Neural progenitor cell (in vitro differentiated cells): ENCODE measurements around the gene CAPN14. TPM values are rescaled to one million over a fixed set of nuclear protein-coding genes. Genes with fewer than 3 reads are reported as not detected.

Experiments
- DNase-seq: peaks from one replicate; pipeline ENCODE4 v3.0.0-alpha.2; 2016; ENCODE audit warnings: low spot score
- H2AFZ ChIP-seq: fragments of 200-600 bp; sonication (generic); replicated peaks from 2 replicates; pipeline ENCODE4 v1.6.1; 2016; ENCODE audit warnings: antibody characterized with exemption
- H3F3A ChIP-seq: fragments of 200-600 bp; sonication (generic); 2 replicates; pipeline ENCODE4 v1.6.1; 2016; ENCODE audit warnings: antibody characterized with exemption, low read depth
- H3K27ac ChIP-seq: fragments of 200-600 bp; sonication (generic); 2 replicates; pipeline ENCODE4 v1.5.1; 2016; ENCODE audit warnings: mild to moderate bottlenecking
- H3K27me3 ChIP-seq: fragments of 200-600 bp; sonication (generic); 2 replicates; pipeline ENCODE4 v1.6.1; 2016; ENCODE audit warnings: mild to moderate bottlenecking, moderate library complexity
- H3K36me3 ChIP-seq: fragments of 200-600 bp; sonication (generic); 2 replicates; pipeline ENCODE4 v1.5.1; 2016
- H3K4me1 ChIP-seq: fragments of 200-600 bp; sonication (generic); 2 replicates; pipeline ENCODE4 v1.6.1; 2016; ENCODE audit warnings: mixed run types
- H3K4me2 ChIP-seq: fragments of 200-600 bp; sonication (generic); 2 replicates; pipeline ENCODE4 v1.6.1; 2016
- H3K4me3 ChIP-seq: fragments of 200-600 bp; sonication (generic); 2 replicates; pipeline ENCODE4 v1.5.1; 2016
- H3K79me2 ChIP-seq: fragments of 200-600 bp; sonication (generic); 2 replicates; pipeline ENCODE4 v1.6.1; 2016; ENCODE audit warnings: low read depth
- H3K9ac ChIP-seq: fragments of 200-600 bp; sonication (generic); 2 replicates; pipeline ENCODE4 v1.6.1; 2016
- H3K9me3 ChIP-seq: fragments of 200-600 bp; sonication (generic); 2 replicates; pipeline ENCODE4 v1.5.1; 2016; ENCODE audit warnings: low read depth
- H4K20me1 ChIP-seq: fragments of 200-600 bp; sonication (generic); 2 replicates; pipeline ENCODE4 v1.6.1; 2016; ENCODE audit warnings: low read depth
- H3K27ac Mint-ChIP-seq: 3 replicates; pipeline ENCODE4 v1.8.0; 2021; ENCODE audit warnings: mixed read lengths
- H3K27me3 Mint-ChIP-seq: 2 replicates; pipeline ENCODE4 v1.8.0; 2022; ENCODE audit warnings: low read depth, mild to moderate bottlenecking, inconsistent platforms, moderate library complexity, mixed read lengths; ENCODE audit not compliant: insufficient read depth
- H3K36me3 Mint-ChIP-seq: 3 replicates; pipeline ENCODE4 v1.8.0; 2021; ENCODE audit warnings: mixed read lengths
- H3K4me1 Mint-ChIP-seq: 3 replicates; pipeline ENCODE4 v1.8.0; 2021; ENCODE audit warnings: mixed read lengths
- H3K4me3 Mint-ChIP-seq: 3 replicates; pipeline ENCODE4 v1.8.0; 2021; ENCODE audit warnings: mild to moderate bottlenecking, moderate library complexity, mixed read lengths
- H3K9me3 Mint-ChIP-seq: 3 replicates; pipeline ENCODE4 v1.8.0; 2020; ENCODE audit warnings: mixed read lengths
- CTCF ChIP-seq: fragments of 200-600 bp; sonication (generic); IDR thresholded peaks from 2 replicates; pipeline ENCODE4 v1.5.1; 2017; ENCODE audit warnings: antibody characterized with exemption, mild to moderate bottlenecking
- EZH2 ChIP-seq: fragments of 200-600 bp; sonication (generic); IDR thresholded peaks from 2 replicates; pipeline ENCODE4 v1.6.1; 2017; ENCODE audit warnings: antibody characterized with exemption, mild to moderate bottlenecking, moderate library complexity
- EZH2phosphoT487 ChIP-seq: fragments of 200-600 bp; sonication (generic); IDR thresholded peaks from 2 replicates; pipeline ENCODE4 v1.6.1; 2017; ENCODE audit warnings: antibody characterized with exemption
- total RNA-seq: library from RNA; depleted of rRNA; stranded (reverse); fragments of >200 nt; gene quantifications from 2 replicates; pipeline ENCODE4 v1.2.3, GENCODE V29; 2015; ENCODE audit warnings: low replicate concordance

Gene CAPN14
- 0.04 and 0.19 TPM in 2 replicates for total RNA-seq

GRCh38 chr2:31217465-31218200 lies at the start of gene CAPN14:
Gene CAPN14 (minus strand): TSS chr2:31217515. CDS start chr2:31205447, 12,068 bp downstream.
- Histone ChIP-seq H3K79me2 (no peaks in the 10 kb centered on the region), H3K4me1 (no peaks in the 10 kb centered on the region), H3K27me3 (no peaks in the 10 kb centered on the region), H2AFZ (no peak within 1 kb of the TSS), H3K9me3 (no peaks in the 10 kb centered on the region), H3K4me2 (no peak within 1 kb of the TSS), H3K4me3 (no peak within 1 kb of the TSS), H3F3A (no peaks in the 10 kb centered on the region), H4K20me1 (no peaks in the 10 kb centered on the region), H3K27ac (no peak within 1 kb of the TSS), H3K36me3 (no peaks in the 10 kb centered on the region), H3K9ac (no peak within 1 kb of the TSS)
- H3K27ac Mint-ChIP-seq, result no peak within 1 kb of the TSS
- peaks cover 3% of the 10 kb centered on the region for H3K27me3 Mint-ChIP-seq
- H3K4me1 Mint-ChIP-seq, result peaks cover 5% of the 10 kb centered on the region
- TF ChIP-seq CTCF, result no peak
- no peak for TF ChIP-seq EZH2
- TF ChIP-seq EZH2phosphoT487, result no peak
- no peak within 1 kb of the TSS for H3K4me3 Mint-ChIP-seq
- no peak for DNase-seq
- H3K9me3 Mint-ChIP-seq, result no peaks in the 10 kb centered on the region
- peaks cover 1% of the 10 kb centered on the region for H3K36me3 Mint-ChIP-seq

- no peak overlapping the region for H3K27ac Mint-ChIP-seq
- no peak for TF ChIP-seq CTCF
- TF ChIP-seq EZH2phosphoT487, result no peak
- TF ChIP-seq EZH2, result no peak
These were observed 49.5 kb upstream of the CAPN14 start for GRCh38 chr2:31266804-31267203.

GRCh38 chr2:31265234-31265633 lies 47.9 kb upstream of the CAPN14 start:
- Mint-ChIP-seq H3K4me1 (no peaks in the 10 kb centered on the region), H3K4me3 (no peak overlapping the region), H3K27me3 (no peaks in the 10 kb centered on the region), H3K36me3 (peaks cover 11% of the 10 kb centered on the region), H3K27ac (no peak overlapping the region), H3K9me3 (no peaks in the 10 kb centered on the region)
- H3K27ac ChIP-seq, result no peak overlapping the region
- H2AFZ ChIP-seq, result no peak overlapping the region
- H3K27me3 ChIP-seq, result no peaks in the 10 kb centered on the region
- no peak overlapping the region for H3K4me2 ChIP-seq
- no peaks in the 10 kb centered on the region for H3F3A ChIP-seq
- no peak for DNase-seq
- no peaks in the 10 kb centered on the region for H3K9me3 ChIP-seq
- H3K9ac ChIP-seq, result no peak overlapping the region
- no peaks in the 10 kb centered on the region for H3K36me3 ChIP-seq
- no peak overlapping the region for H3K4me3 ChIP-seq
- no peaks in the 10 kb centered on the region for H3K4me1 ChIP-seq
- no peak for TF ChIP-seq EZH2
- no peak for TF ChIP-seq CTCF
- TF ChIP-seq EZH2phosphoT487, result no peak
- no peaks in the 10 kb centered on the region for H4K20me1 ChIP-seq
- H3K79me2 ChIP-seq, result no peaks in the 10 kb centered on the region

More at GRCh38 chr2:31266804-31267203, 49.5 kb upstream of the CAPN14 start:
- no peaks in the 10 kb centered on the region for H3K4me1 ChIP-seq
- H3K27me3 ChIP-seq, result no peaks in the 10 kb centered on the region
- no peak overlapping the region for H3K27ac ChIP-seq
- no peak overlapping the region for H3K4me3 ChIP-seq
- H3K4me2 ChIP-seq, result no peak overlapping the region
- no peaks in the 10 kb centered on the region for H3K9me3 Mint-ChIP-seq
- H3K9ac ChIP-seq, result no peak overlapping the region
- no peaks in the 10 kb centered on the region for H3K79me2 ChIP-seq
- no peaks in the 10 kb centered on the region for H3K9me3 ChIP-seq
- no peak overlapping the region for H3K4me3 Mint-ChIP-seq
- no peaks in the 10 kb centered on the region for H3K4me1 Mint-ChIP-seq
- DNase-seq, result no peak
- H3K36me3 Mint-ChIP-seq, result peaks cover 4% of the 10 kb centered on the region
- no peaks in the 10 kb centered on the region for H3K27me3 Mint-ChIP-seq
- no peaks in the 10 kb centered on the region for H4K20me1 ChIP-seq
- no peak overlapping the region for H2AFZ ChIP-seq
- H3K36me3 ChIP-seq, result no peaks in the 10 kb centered on the region
- no peaks in the 10 kb centered on the region for H3F3A ChIP-seq
